Trophoblast cell (in vitro differentiated cells and primary cell): ENCODE data around the gene UBD.

ENCODE experiments used
- DNase-seq, 2 donors: peaks; one replicate each; pipeline ENCODE4 v3.0.0-alpha.2; 2016
- H2AFZ ChIP-seq: 2 replicates; pipeline ENCODE4 v1.6.1; 2013; ENCODE audit warnings: low read length, moderate library complexity, mild to moderate bottlenecking; ENCODE audit not compliant: insufficient read depth, poor library complexity
- H2AK5ac ChIP-seq: 2 replicates; pipeline ENCODE4 v1.6.1; 2013; ENCODE audit warnings: mild to moderate bottlenecking, low read length
- H2BK120ac ChIP-seq: 2 replicates; pipeline ENCODE4 v1.6.1; 2013; ENCODE audit warnings: low read length, mild to moderate bottlenecking, moderate library complexity; ENCODE audit not compliant: insufficient read depth, poor library complexity
- H2BK12ac ChIP-seq: 2 replicates; pipeline ENCODE4 v1.6.1; 2013; ENCODE audit warnings: mild to moderate bottlenecking, low read length, moderate library complexity
- H2BK5ac ChIP-seq: 2 replicates; pipeline ENCODE4 v1.6.1; 2013; ENCODE audit warnings: low read length, low read depth, moderate library complexity, mild to moderate bottlenecking; ENCODE audit not compliant: poor library complexity
- H3K14ac ChIP-seq: 2 replicates; pipeline ENCODE4 v1.6.1; 2013; ENCODE audit warnings: mild to moderate bottlenecking, low read length
- H3K18ac ChIP-seq: 2 replicates; pipeline ENCODE4 v1.6.1; 2013; ENCODE audit warnings: mild to moderate bottlenecking, low read length
- H3K23ac ChIP-seq: 2 replicates; pipeline ENCODE4 v1.6.1; 2013; ENCODE audit warnings: low read length
- H3K27ac ChIP-seq: 2 replicates; pipeline ENCODE4 v1.5.1; 2013; ENCODE audit warnings: low read depth, mild to moderate bottlenecking, inconsistent platforms, low read length, moderate library complexity
- H3K27me3 ChIP-seq: 2 replicates; pipeline ENCODE4 v1.6.1; 2013; ENCODE audit warnings: inconsistent platforms, mild to moderate bottlenecking, low read length, moderate library complexity; ENCODE audit not compliant: insufficient read depth
- H3K36me3 ChIP-seq, 2 experiments: 1 replicate in 1 of 2; 2 replicates in 1 of 2; pipeline ENCODE4 v1.6.1; 2013; ENCODE audit warnings: low read length in 2 of 2, mild to moderate bottlenecking in 2 of 2, moderate library complexity in 1 of 2; ENCODE audit not compliant: insufficient read depth in 2 of 2, control insufficient read depth in 1 of 2
- H3K4ac ChIP-seq: 2 replicates; pipeline ENCODE4 v1.6.1; 2013; ENCODE audit warnings: low read depth, mild to moderate bottlenecking, low read length, moderate library complexity
- H3K4me1 ChIP-seq, 2 experiments: 1 replicate in 1 of 2; 2 replicates in 1 of 2; pipeline ENCODE4 v1.6.1; 2013; ENCODE audit warnings: low read length in 2 of 2, mild to moderate bottlenecking in 2 of 2, moderate library complexity in 1 of 2; ENCODE audit not compliant: insufficient read depth in 2 of 2, control insufficient read depth in 1 of 2
- H3K4me2 ChIP-seq: 2 replicates; pipeline ENCODE4 v1.6.1; 2013; ENCODE audit warnings: inconsistent platforms, mild to moderate bottlenecking, low read length, moderate library complexity
- H3K4me3 ChIP-seq: 2 replicates; pipeline ENCODE4 v1.5.1; 2013; ENCODE audit warnings: mild to moderate bottlenecking, low read depth, low read length, inconsistent platforms
- H3K79me1 ChIP-seq: one replicate; pipeline ENCODE4 v1.6.1; 2013; ENCODE audit warnings: low read length
- H3K79me2 ChIP-seq: 2 replicates; pipeline ENCODE4 v1.6.1; 2013; ENCODE audit warnings: low read length, mild to moderate bottlenecking; ENCODE audit not compliant: control insufficient read depth, insufficient read depth, poor library complexity
- H3K9ac ChIP-seq: 2 replicates; pipeline ENCODE4 v1.6.1; 2013; ENCODE audit warnings: mild to moderate bottlenecking, low read length
- H3K9me3 ChIP-seq: 2 replicates; pipeline ENCODE4 v1.6.1; 2013; ENCODE audit warnings: low read depth, mild to moderate bottlenecking, control low read depth, inconsistent platforms, low read length; ENCODE audit not compliant: insufficient read depth
- H4K12ac ChIP-seq: 2 replicates; pipeline ENCODE4 v1.6.1; 2013; ENCODE audit warnings: low read depth, mild to moderate bottlenecking, low read length, moderate library complexity
- H4K8ac ChIP-seq: 2 replicates; pipeline ENCODE4 v1.6.1; 2013; ENCODE audit warnings: low read depth, mild to moderate bottlenecking, low read length, moderate library complexity
- H4K91ac ChIP-seq: one replicate; pipeline ENCODE4 v1.6.1; 2013; ENCODE audit warnings: low read depth, mild to moderate bottlenecking, low read length, moderate library complexity
- WGBS: extraction: QIAGEN DNeasy Blood & Tissue Kit; methylation state at CpG from one replicate; pipeline ENCODE4 v1.1.7; 2013; ENCODE audit warnings: missing lambda C conversion rate; ENCODE audit not compliant: insufficient read length, insufficient coverage; ENCODE audit errors: extremely low coverage; 5-methylcytosine and 5-hydroxymethylcytosine counted together

UBD gene

DNA sequence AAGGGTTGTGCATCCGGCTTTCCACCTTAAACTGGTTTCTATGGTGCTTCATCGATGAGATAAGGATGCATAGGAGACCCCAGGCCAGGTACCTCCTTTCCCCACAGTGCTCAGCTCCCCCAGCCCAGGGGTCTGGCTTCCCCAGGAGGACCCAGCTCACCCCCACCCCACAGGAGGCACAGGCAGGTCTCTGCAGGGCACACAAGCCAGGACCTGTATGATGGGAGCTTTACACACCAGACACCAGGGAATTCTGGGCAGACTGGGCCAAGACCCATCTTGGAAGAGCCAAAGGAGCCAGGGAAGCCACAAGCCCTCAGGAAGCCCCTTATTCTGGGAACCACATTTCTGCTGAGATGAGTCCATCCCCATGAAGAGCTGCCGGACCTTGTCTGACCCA is 29.6 kb downstream of the UBD start:
- Histone ChIP-seq H3K4me2 (no peak overlapping the region), H3K36me3 (no peaks in the 10 kb centered on the region), H2BK5ac (no peak overlapping the region), H3K4ac (no peak overlapping the region), H3K14ac (no peak overlapping the region), H4K91ac (no peak overlapping the region), H2AFZ (no peak overlapping the region), H2BK12ac (no peak overlapping the region), H3K4me1 (no peaks in the 10 kb centered on the region), H3K79me1 (no peaks in the 10 kb centered on the region), H3K79me2 (no peaks in the 10 kb centered on the region), H3K9me3 (peaks cover 4% of the 10 kb centered on the region), H2AK5ac (no peak overlapping the region), H3K4me3 (no peak overlapping the region), H3K27ac (no peak overlapping the region), H3K23ac (no peak overlapping the region), H3K9ac (no peak overlapping the region), H4K12ac (no peak overlapping the region), H2BK120ac (no peak overlapping the region), H4K8ac (no peak overlapping the region), H3K18ac (no peak overlapping the region), H3K27me3 (no peaks in the 10 kb centered on the region)
- no peak for DNase-seq
- WGBS: no CpG with 5 or more reads among the region's 3 CpGs

DNA sequence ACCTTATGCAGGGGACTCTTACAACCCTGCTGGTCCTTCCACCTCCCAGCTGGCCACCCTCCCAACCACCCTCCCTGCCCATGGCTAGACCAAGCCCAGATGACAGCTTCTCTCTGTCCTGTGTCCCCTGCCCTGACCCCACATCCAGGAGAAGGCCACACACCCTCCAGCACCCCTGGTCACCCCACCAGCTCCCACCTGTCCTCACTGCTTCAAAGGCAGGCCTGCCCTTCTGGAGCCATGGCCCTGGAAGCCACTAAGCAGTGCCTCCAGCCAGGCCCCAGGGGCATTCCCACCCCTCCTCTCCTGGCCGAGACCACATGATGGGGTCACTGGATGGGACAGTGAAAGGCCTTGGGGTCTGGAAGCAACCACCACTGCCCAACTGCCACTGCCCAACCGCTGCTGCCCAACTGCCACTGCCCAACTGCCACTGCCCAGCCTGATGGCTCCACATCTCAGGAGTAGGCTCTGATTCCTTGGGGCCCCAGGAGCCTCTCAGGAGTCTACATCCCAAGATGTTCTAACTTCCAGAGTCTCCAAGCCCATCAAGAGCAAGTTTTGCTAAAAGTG is 30.5 kb downstream of the UBD start:
- H3K9ac ChIP-seq: no peak overlapping the region
- H4K12ac ChIP-seq: no peak overlapping the region
- DNase-seq: no peak
- no peak overlapping the region for H3K27ac ChIP-seq
- H3K4me2 ChIP-seq: no peak overlapping the region
- peaks cover 5% of the 10 kb centered on the region for H3K9me3 ChIP-seq
- no peak overlapping the region for H2BK120ac ChIP-seq
- H3K23ac ChIP-seq: no peak overlapping the region
- H2AK5ac ChIP-seq: no peak overlapping the region
- no peak overlapping the region for H2BK12ac ChIP-seq
- H4K8ac ChIP-seq: no peak overlapping the region
- H3K18ac ChIP-seq: no peak overlapping the region
- H3K4ac ChIP-seq: no peak overlapping the region
- H4K91ac ChIP-seq: no peak overlapping the region
- no peaks in the 10 kb centered on the region for H3K79me1 ChIP-seq
- H3K14ac ChIP-seq: no peak overlapping the region
- H2AFZ ChIP-seq: no peak overlapping the region
- H2BK5ac ChIP-seq: no peak overlapping the region
- H3K4me3 ChIP-seq: no peak overlapping the region
- no peaks in the 10 kb centered on the region for H3K27me3 ChIP-seq
- no peaks in the 10 kb centered on the region for H3K79me2 ChIP-seq
- no CpG with 5 or more reads among the region's 2 CpGs for WGBS
- H3K36me3 ChIP-seq: no peaks in the 10 kb centered on the region
- H3K4me1 ChIP-seq: no peaks in the 10 kb centered on the region

DNA sequence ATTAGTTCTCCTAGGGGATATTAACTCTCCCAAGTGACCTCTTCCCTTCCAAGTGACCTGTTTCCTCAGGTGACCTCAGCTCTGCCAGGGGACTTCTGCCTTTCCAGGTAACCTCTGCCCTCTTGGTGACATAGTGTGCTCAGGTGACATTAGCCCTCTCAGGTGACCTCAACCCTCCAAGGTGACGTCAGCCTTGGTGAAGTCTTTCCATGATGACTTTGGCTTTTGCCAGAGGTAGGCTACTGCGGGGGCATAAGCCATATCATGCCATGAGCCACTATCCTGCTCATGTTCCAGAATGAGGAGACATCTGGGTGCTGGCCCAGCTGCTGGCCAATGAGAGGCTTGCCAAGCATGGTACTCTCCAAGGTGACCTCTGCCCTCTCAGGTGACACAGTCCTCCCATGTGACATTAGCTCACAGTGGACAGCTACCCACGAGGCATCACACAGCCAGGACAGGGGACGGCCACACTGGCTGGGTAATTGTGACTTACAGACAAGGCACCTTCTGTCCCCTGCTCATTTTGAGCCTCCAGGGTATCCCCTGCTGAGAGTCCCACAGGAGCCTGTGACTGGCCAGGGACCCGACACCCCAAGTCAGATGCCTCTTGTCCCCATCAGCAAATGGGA is 31.1 kb downstream of the UBD start:
- Histone ChIP-seq H3K4me2 (no peak overlapping the region), H3K27me3 (no peaks in the 10 kb centered on the region), H2BK5ac (no peak overlapping the region), H3K79me2 (no peaks in the 10 kb centered on the region), H3K9ac (no peak overlapping the region), H3K4me3 (no peak overlapping the region), H2AFZ (no peak overlapping the region), H4K91ac (no peak overlapping the region), H3K4ac (no peak overlapping the region), H2AK5ac (no peak overlapping the region), H3K79me1 (no peaks in the 10 kb centered on the region), H3K14ac (no peak overlapping the region), H4K8ac (no peak overlapping the region), H2BK120ac (no peak overlapping the region), H3K4me1 (no peaks in the 10 kb centered on the region), H3K18ac (no peak overlapping the region), H2BK12ac (no peak overlapping the region), H3K36me3 (no peaks in the 10 kb centered on the region), H4K12ac (no peak overlapping the region), H3K9me3 (peaks cover 6% of the 10 kb centered on the region), H3K23ac (no peak overlapping the region), H3K27ac (no peak overlapping the region)
- no peak for DNase-seq
- WGBS: no CpG with 5 or more reads among the region's 5 CpGs

DNA sequence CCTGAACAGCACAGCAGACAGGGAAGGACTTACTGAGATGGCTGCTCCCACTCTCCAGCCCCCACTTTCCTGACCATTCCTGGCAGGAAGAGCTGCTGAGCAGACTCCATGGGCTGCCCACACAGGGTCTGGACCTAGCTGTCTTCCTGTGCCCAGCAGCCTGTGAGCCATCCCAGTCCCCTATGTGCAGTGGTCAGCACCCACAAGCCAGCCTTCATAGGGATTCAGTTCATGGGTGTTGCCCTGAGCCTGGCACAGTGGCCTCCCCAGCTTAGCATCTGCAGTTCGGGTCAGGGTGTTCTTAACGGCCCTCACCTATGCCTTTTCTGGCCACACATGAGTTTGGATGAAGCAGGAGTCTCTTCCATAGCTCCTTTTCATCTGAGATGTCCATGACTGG is 32.0 kb downstream of the UBD start:
- no peaks in the 10 kb centered on the region for H3K79me1 ChIP-seq
- no peak overlapping the region for H2BK5ac ChIP-seq
- H3K27me3 ChIP-seq: no peaks in the 10 kb centered on the region
- H3K36me3 ChIP-seq: no peaks in the 10 kb centered on the region
- H3K4me3 ChIP-seq: no peak overlapping the region
- H4K8ac ChIP-seq: no peak overlapping the region
- no peak overlapping the region for H2AFZ ChIP-seq
- H2BK120ac ChIP-seq: no peak overlapping the region
- WGBS: no CpG with 5 or more reads among the region's 2 CpGs
- H3K23ac ChIP-seq: no peak overlapping the region
- H2BK12ac ChIP-seq: no peak overlapping the region
- no peak overlapping the region for H3K4ac ChIP-seq
- no peak overlapping the region for H3K27ac ChIP-seq
- H3K9me3 ChIP-seq: peaks cover 7% of the 10 kb centered on the region
- DNase-seq: no peak
- no peak overlapping the region for H4K91ac ChIP-seq
- H3K9ac ChIP-seq: no peak overlapping the region
- H3K18ac ChIP-seq: no peak overlapping the region
- H4K12ac ChIP-seq: no peak overlapping the region
- H2AK5ac ChIP-seq: no peak overlapping the region
- no peaks in the 10 kb centered on the region for H3K79me2 ChIP-seq
- no peak overlapping the region for H3K14ac ChIP-seq
- no peaks in the 10 kb centered on the region for H3K4me1 ChIP-seq
- no peak overlapping the region for H3K4me2 ChIP-seq
